Heart left ventricle (tissue), 16 donors: ENCODE results near the gene THUMPD2. TPM values are rescaled to one million over a fixed set of nuclear protein-coding genes. Genes with fewer than 3 reads are reported as not detected.
A peak's percentile ranks its signal among the peaks of the same experiment; 100 is the strongest.

Experiments used
- ATAC-seq, 4 donors: fragments of 200-7000 bp; cut with Tn5 transposase; one replicate each; pipeline ENCODE4 v1.9.1; 2020 to 2022; ENCODE audit warnings: moderate library complexity in 4 of 4, mild to moderate bottlenecking in 3 of 4, moderate number of reproducible peaks in 1 of 4
- DNase-seq, 5 donors: peaks; one replicate each; pipeline ENCODE4 v3.0.0-alpha.2; 2020
- H3K27ac ChIP-seq, 12 donors: fragments of 200-600 bp; sonication (generic) in 4 of 12; one replicate each; pipeline versions ENCODE4 v1.5.0 to v1.8.0; 2016 to 2022; ENCODE audit warnings: mild to moderate bottlenecking in 2 of 12
- H3K27me3 ChIP-seq, 9 donors: fragments of 200-600 bp; sonication (generic) in 2 of 9; one replicate each; pipeline versions ENCODE4 v1.5.1 to v1.8.0; 2016 to 2022; ENCODE audit warnings: mild to moderate bottlenecking in 3 of 9
- H3K36me3 ChIP-seq, 9 donors: fragments of 200-600 bp; sonication (generic) in 2 of 9; one replicate each; pipeline versions ENCODE4 v1.5.0 to v1.8.0; 2018 to 2022; ENCODE audit warnings: mild to moderate bottlenecking in 2 of 9
- H3K4me1 ChIP-seq, 12 donors: fragments of 200-600 bp; sonication (generic) in 4 of 12; one replicate each; pipeline versions ENCODE4 v1.5.0 to v1.8.0; 2016 to 2022; ENCODE audit warnings: mild to moderate bottlenecking in 3 of 12
- H3K4me3 ChIP-seq, 12 donors: fragments of 200-600 bp; sonication (generic) in 4 of 12; one replicate each; pipeline versions ENCODE4 v1.5.0 to v1.8.0; 2017 to 2022; ENCODE audit warnings: mild to moderate bottlenecking in 9 of 12, moderate library complexity in 4 of 12
- H3K9me3 ChIP-seq, 12 donors: fragments of 200-600 bp; sonication (generic) in 4 of 12; one replicate each; pipeline versions ENCODE4 v1.5.0 to v1.8.0; 2016 to 2022; ENCODE audit warnings: mild to moderate bottlenecking in 1 of 12
- CTCF ChIP-seq, 12 donors: fragments of 200-600 bp; sonication (generic) in 4 of 12; IDR thresholded peaks; one replicate each; pipeline versions ENCODE4 v1.5.0 to v1.8.0; 2018 to 2022; ENCODE audit warnings: antibody characterized with exemption in 12 of 12, mild to moderate bottlenecking in 5 of 12
- POLR2A ChIP-seq, 2 donors: fragments of 450-650 bp; IDR thresholded peaks; one replicate each; pipeline ENCODE4 v1.6.1; 2017; ENCODE audit warnings: antibody characterized with exemption in 2 of 2, mild to moderate bottlenecking in 2 of 2, moderate library complexity in 2 of 2
- WGBS, 4 donors: extraction: QIAGEN DNeasy Blood & Tissue Kit in 2 of 4; methylation state at CpG; one replicate each; pipeline versions ENCODE4 v1.1.5 to v1.1.7; 2013 to 2018; 5-methylcytosine and 5-hydroxymethylcytosine counted together
- intact Hi-C, 10 donors: fragments of 100-400 bp; cut with DNase I; formaldehyde crosslinking; loops; one replicate each; pipeline versions ENCODE4 v1.11.1 to v1.14.2; 2022
- polyA plus RNA-seq, 2 donors: library from polyadenylated mRNA; stranded (reverse); fragments of 200-250 nt; gene quantifications; one replicate each; pipeline ENCODE4 v1.2.3, GENCODE V29; 2013
- total RNA-seq, 9 donors: library from RNA; depleted of rRNA in 2 of 9; stranded (reverse); fragments of >200 nt in 2 of 9; fragmentation: NEBNext Ultra II Directional in 3 of 9; extraction: Animal tissue kit (Norgen Biotek cat#: 25700) in 3 of 9; gene quantifications; one replicate each; pipeline versions ENCODE4 v1.1.0 to v1.2.4, GENCODE V29; 2016 to 2023
- donor health status: ischemic (EF 13 %, LVEDD 7.1; RV severe dilation, severe dysfunction).
- donor health status: healthy with polysubstance abuse.
- donor health status: DM: no; HTN: yes; CAD: no.
- donor health status: DM: no; HTN: no; CAD: no.
- donor health status: ischemic (EF 25% LVEDD 6.9; RV normal size, moderate dysfunction).
- donor health status: ischemic (EF 25% LVEDD 5.7; RV mildly dilated, moderate dysfunction).
- donor health status: healthy.
- donor health status: DM: yes; HTN: yes; CAD: no.
- donor health status: ischemic (EF 35%, LVEDD 5.7; RV mildly dilated, moderate dysfunction).
- donor health status: nonischemic (EF 11% LVEDD 7.7; RV severe dilation, severe dysfunction).
- donor health status: DM: yes; HTN: yes; CAD: no.
- donor health status: PGD.
- donor health status: ischemic (EF 29% LVEDD 5.4; RV normal size, mild dysfunction).
- donor health status: nonischemic (EF 23%, LVEDD 6.1; RV moderate dilation, normal function).

THUMPD2 gene
- total and polyA plus RNA-seq, 11 donors: 3.6 to 6.2 (median 5.3) TPM

DNA sequence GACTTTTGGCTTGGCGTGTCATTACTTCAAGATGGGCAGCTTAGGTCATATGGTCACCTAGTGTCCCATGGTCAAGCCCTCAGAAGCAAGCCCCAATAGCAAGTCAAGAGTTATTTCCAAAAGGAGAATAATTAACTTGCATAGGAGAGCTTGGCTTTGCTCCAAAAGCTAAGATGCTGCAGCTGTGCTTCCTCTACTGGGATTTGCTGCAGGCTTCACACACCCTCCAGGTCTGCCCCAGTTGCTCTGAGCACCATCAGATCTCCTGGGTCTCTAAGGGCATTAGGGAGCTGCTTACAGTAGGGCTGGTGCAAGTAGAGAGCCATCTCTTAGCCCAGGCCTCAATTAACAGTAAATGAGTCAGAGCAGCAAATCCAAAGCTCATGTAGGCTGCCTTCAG lies 46.6 kb downstream of the THUMPD2 start:
- ATAC-seq (peak in 1 of 4 donors; percentile 14), DNase-seq (peak in 1 of 5 donors; percentile 30)
- Histone ChIP-seq H3K4me3 (no peak overlapping the region), H3K9me3 (peaks cover 0 to 6% (median 0%) of the 10 kb centered on the region in 12 donors), H3K27me3 (no peaks in the 10 kb centered on the region), H3K27ac (no peak overlapping the region), H3K36me3 (peaks cover 0 to 38% (median 25%) of the 10 kb centered on the region in 9 donors), H3K4me1 (peaks cover 0 to 19% (median 5%) of the 10 kb centered on the region in 12 donors)
- intact Hi-C loops: loop anchor here in 3 of 10 donors (5.0 to 10.0 kb wide), 2 partner anchors 220 to 358 kb away; no protein-coding TSS in a partner anchor
- WGBS, 4 donors: 75 to 85% (median 84%) methylated on average over 1 of the region's 1 CpG; no CpG with 5 or more reads in 1 of the 4 donors
- TF ChIP-seq POLR2A (IDR thresholded peaks at IDR 0.05) (no peak), CTCF (IDR thresholded peaks at IDR 0.05) (no peak)

- Histone ChIP-seq H3K27me3 (no peaks in the 10 kb centered on the region), H3K27ac (no peak overlapping the region), H3K9me3 (peaks cover 0 to 6% (median 0%) of the 10 kb centered on the region in 12 donors), H3K36me3 (peaks cover 0 to 28% (median 16%) of the 10 kb centered on the region in 9 donors), H3K4me1 (peaks cover 0 to 19% (median 5%) of the 10 kb centered on the region in 12 donors), H3K4me3 (no peak overlapping the region)
- TF ChIP-seq CTCF (IDR thresholded peaks at IDR 0.05): no peak
- ATAC-seq (no peak), DNase-seq (no peak)
- intact Hi-C loops: loop anchor here in 3 of 10 donors (5.0 to 10.0 kb wide), 2 partner anchors 219 to 357 kb away; no protein-coding TSS in a partner anchor
- WGBS, 4 donors: 84 to 92% (median 88%) methylated on average over 3 of the region's 3 CpGs
Measured at GRCh38 chr2:39731546-39731945, 47.5 kb downstream of the THUMPD2 start.

- peaks cover 0 to 21% (median 10%) of the 10 kb centered on the region in 9 donors for H3K36me3 ChIP-seq
- no peak overlapping the region for H3K4me3 ChIP-seq
- intact Hi-C loops: loop anchor here in 3 of 10 donors (5.0 to 10.0 kb wide), 2 partner anchors 218 to 356 kb away; no protein-coding TSS in a partner anchor
- no peaks in the 10 kb centered on the region for H3K27me3 ChIP-seq
- TF ChIP-seq POLR2A (IDR thresholded peaks at IDR 0.05) (no peak), CTCF (IDR thresholded peaks at IDR 0.05) (peak; percentile 31 to 65 (median 47))
- peak; percentile 36 to 46 (median 44) for ATAC-seq
- H3K9me3 ChIP-seq: peaks cover 0 to 6% (median 0%) of the 10 kb centered on the region in 12 donors
- peaks cover 0 to 19% (median 5%) of the 10 kb centered on the region in 12 donors for H3K4me1 ChIP-seq
- DNase-seq: no peak
- no peak overlapping the region for H3K27ac ChIP-seq
- WGBS, 4 donors: 70 to 81% (median 74%) methylated on average over 2 of the region's 2 CpGs
Measured at GRCh38 chr2:39730685-39731302, 48.3 kb downstream of the THUMPD2 start.

DNA sequence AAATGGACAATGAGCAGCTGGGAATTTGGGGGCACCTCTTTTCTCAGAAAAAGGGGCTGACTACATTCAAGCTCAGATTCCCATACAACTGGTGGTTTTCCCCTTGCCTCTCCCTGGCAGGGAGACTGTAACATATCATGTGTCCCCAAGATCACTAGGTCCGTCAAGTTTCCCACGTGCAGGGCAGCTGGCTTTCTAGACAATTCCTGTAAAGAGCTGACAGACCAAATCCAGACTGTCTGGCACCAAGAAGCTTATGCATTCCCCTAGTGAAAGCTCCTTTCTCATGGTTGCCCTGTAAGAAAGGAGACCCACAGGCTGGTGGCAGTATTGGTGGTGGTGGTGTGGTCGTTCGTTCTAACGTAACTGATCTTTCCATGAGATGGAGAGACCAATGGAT lies 48.8 kb downstream of the THUMPD2 start:
- WGBS, 4 donors: 76 to 88% (median 83%) methylated on average over 4 to 5 of the region's 5 CpGs
- H3K4me3 ChIP-seq: no peak overlapping the region
- H3K36me3 ChIP-seq: peaks cover 0 to 15% (median 5%) of the 10 kb centered on the region in 9 donors
- intact Hi-C loops: loop anchor here in 3 of 10 donors (5.0 to 10.0 kb wide), 2 partner anchors 218 to 355 kb away; no protein-coding TSS in a partner anchor
- no peak overlapping the region for H3K27ac ChIP-seq
- DNase-seq (no peak), ATAC-seq (no peak)
- H3K9me3 ChIP-seq: peaks cover 0 to 6% (median 0%) of the 10 kb centered on the region in 12 donors
- peaks cover 0 to 19% (median 5%) of the 10 kb centered on the region in 12 donors for H3K4me1 ChIP-seq
- TF ChIP-seq POLR2A (IDR thresholded peaks at IDR 0.05) (no peak), CTCF (IDR thresholded peaks at IDR 0.05) (no peak)
- H3K27me3 ChIP-seq: no peaks in the 10 kb centered on the region
